Naive thymus-derived CD4-positive, alpha-beta T cell (primary cell): ENCODE data around the gene KRT71. TPM values are rescaled to one million over a fixed set of nuclear protein-coding genes. Genes with fewer than 3 reads are reported as not detected.
"Not testable (repeated sequence)": the region's sequence is repeated elsewhere in the genome, so short reads cannot be mapped to it uniquely, and the experiment has no call there.

Experiments
- ATAC-seq: fragments of 150-1000 bp; cut with Tn5 transposase; 2 replicates; pipeline ENCODE4 v1.10.0; 2021; ENCODE audit warnings: mild to moderate bottlenecking, moderate library complexity
- CTCF ChIA-PET: fragments of 350-600 bp; sonication (Branson Sonifier 250); formaldehyde crosslinking; loops from one replicate; lab custom pipeline; 2021; ENCODE audit warnings: antibody characterized with exemption; lab: Charles Lee
- POLR2A ChIA-PET: fragments of 350-600 bp; sonication (Branson Sonifier 250); formaldehyde crosslinking; loops from one replicate; lab custom pipeline; 2021; ENCODE audit warnings: antibody characterized with exemption, inconsistent platforms; lab: Charles Lee
- DNase-seq, 9 donors: peaks; one replicate each; pipeline versions ENCODE4 v3.0.0 to v3.0.0-alpha.2; 2020 to 2022; ENCODE audit warnings: mixed read lengths in 1 of 9
- H3K27ac ChIP-seq: one replicate; pipeline ENCODE4 v1.7.0; 2013; ENCODE audit warnings: mild to moderate bottlenecking, low read depth, low read length, moderate library complexity
- H3K27me3 ChIP-seq, 2 donors: one replicate each; pipeline ENCODE4 v1.7.0; 2013; ENCODE audit warnings: low read length in 2 of 2, mild to moderate bottlenecking in 2 of 2, moderate library complexity in 2 of 2; ENCODE audit not compliant: control insufficient read depth in 2 of 2, insufficient read depth in 2 of 2
- H3K36me3 ChIP-seq, 3 experiments: 1 replicate in 2 of 3; 2 replicates in 1 of 3; pipeline ENCODE4 v1.7.0; 2013; ENCODE audit warnings: low read length in 3 of 3, mild to moderate bottlenecking in 3 of 3, moderate library complexity in 1 of 3; ENCODE audit not compliant: insufficient read depth in 3 of 3, control insufficient read depth in 2 of 3
- H3K4me1 ChIP-seq, 2 donors: one replicate each; pipeline ENCODE4 v1.7.0; 2013; ENCODE audit warnings: low read length in 2 of 2, mild to moderate bottlenecking in 2 of 2, moderate library complexity in 1 of 2; ENCODE audit not compliant: control insufficient read depth in 2 of 2, insufficient read depth in 2 of 2
- H3K4me3 ChIP-seq: 2 replicates; pipeline ENCODE4 v1.7.0; 2013; ENCODE audit warnings: mild to moderate bottlenecking, low read length
- H3K9me3 ChIP-seq, 3 experiments: 1 replicate in 2 of 3; 2 replicates in 1 of 3; pipeline ENCODE4 v1.7.0; 2013; ENCODE audit warnings: low read length in 3 of 3; ENCODE audit not compliant: control insufficient read depth in 2 of 3
- H3K27ac Mint-ChIP-seq, 9 donors: one replicate each; pipeline ENCODE4 v1.8.0; 2020 to 2022; ENCODE audit warnings: mixed read lengths in 9 of 9, mild to moderate bottlenecking in 8 of 9, moderate library complexity in 5 of 9, inconsistent platforms in 2 of 9
- H3K27me3 Mint-ChIP-seq, 5 donors: one replicate each; pipeline ENCODE4 v1.8.0; 2021 to 2022; ENCODE audit warnings: mixed read lengths in 5 of 5, mild to moderate bottlenecking in 1 of 5
- H3K36me3 Mint-ChIP-seq, 5 donors: one replicate each; pipeline ENCODE4 v1.8.0; 2020 to 2022; ENCODE audit warnings: mixed read lengths in 5 of 5, mild to moderate bottlenecking in 3 of 5, inconsistent platforms in 1 of 5
- H3K4me1 Mint-ChIP-seq, 7 donors: one replicate each; pipeline ENCODE4 v1.8.0; 2020 to 2022; ENCODE audit warnings: mixed read lengths in 7 of 7, mild to moderate bottlenecking in 3 of 7, inconsistent platforms in 1 of 7
- H3K4me3 Mint-ChIP-seq, 10 donors: one replicate each; pipeline ENCODE4 v1.8.0; 2020 to 2022; ENCODE audit warnings: mild to moderate bottlenecking in 10 of 10, mixed read lengths in 10 of 10, moderate library complexity in 6 of 10, inconsistent platforms in 2 of 10
- H3K9me3 Mint-ChIP-seq, 11 donors: one replicate each; pipeline ENCODE4 v1.8.0; 2020 to 2022; ENCODE audit warnings: mixed read lengths in 11 of 11, mild to moderate bottlenecking in 4 of 11, inconsistent platforms in 1 of 11, moderate library complexity in 1 of 11
- intact Hi-C, 2 donors: fragments of 100-400 bp; cut with micrococcal nuclease; formaldehyde crosslinking; loops; one replicate each; pipeline ENCODE4 v1.15.1; 2023
- polyA plus RNA-seq, 2 donors: library from polyadenylated mRNA; unstranded; fragments of 300-500 nt; fragmentation: Illumina TruSeq; gene quantifications; one replicate each; pipeline ENCODE4 v1.2.3, GENCODE V29; 2021
- total RNA-seq, 6 experiments: library from RNA in 5 of 6; stranded (reverse) in 5 of 6; gene quantifications; 1 replicate in 5 of 6; 2 replicates in 1 of 6; pipeline ENCODE4 v1.2.3 and lab custom pipeline; 2021 to 2026

KRT71 gene
- total and polyA plus RNA-seq, 7 experiments from 2014 or later, result not detected

DNA sequence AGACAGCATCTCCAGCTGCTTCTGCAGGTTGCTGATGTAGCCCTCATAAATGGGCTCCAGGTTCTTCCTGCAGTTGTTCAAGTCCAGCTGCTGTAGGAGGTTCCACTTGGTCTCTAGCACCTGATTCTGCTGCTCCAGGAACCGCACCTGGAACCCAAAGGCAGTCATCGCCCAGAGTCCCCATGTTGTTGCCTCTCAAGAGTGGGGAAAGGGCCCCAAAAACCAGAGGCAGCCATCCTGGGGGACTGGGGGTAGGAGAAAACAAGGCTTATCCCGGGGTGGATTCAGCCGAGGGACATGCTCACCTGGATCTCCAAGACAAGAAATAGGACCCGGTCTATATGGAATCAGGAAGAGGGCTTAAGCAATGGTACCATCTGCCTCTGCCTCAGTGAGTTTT, 46.0 kb upstream of the KRT71 start:
- H3K4me1 ChIP-seq, result peaks cover 0 to 21% of the 10 kb centered on the region in 2 donors
- intact Hi-C loops, result no loop called here
- Mint-ChIP-seq H3K9me3 (peaks cover 0 to 1% (median 0%) of the 10 kb centered on the region in 11 donors), H3K4me1 (peaks cover 4 to 52% (median 40%) of the 10 kb centered on the region in 7 donors), H3K4me3 (no peak overlapping the region), H3K27me3 (peaks cover 0 to 43% (median 0%) of the 10 kb centered on the region in 5 donors), H3K27ac (peak overlapping the region in 3 of 9 donors; percentile 32 to 71 (median 67)), H3K36me3 (peaks cover 0 to 34% (median 9%) of the 10 kb centered on the region in 5 donors)
- no peaks in the 10 kb centered on the region for H3K36me3 ChIP-seq
- no peaks in the 10 kb centered on the region for H3K27me3 ChIP-seq
- ChIA-PET CTCF (interaction anchor here (1.9 kb wide), 1 partner anchor 12 kb away, joined by 7 read pairs; no protein-coding TSS in a partner anchor), POLR2A (interaction anchor here (1.0 to 2.3 kb wide), 3 partner anchors 9 to 11 kb away, joined by 3 to 10 read pairs (median 6); no protein-coding TSS in a partner anchor)
- no peak overlapping the region for H3K4me3 ChIP-seq
- ATAC-seq (no peak), DNase-seq (no peak)
- no peaks in the 10 kb centered on the region for H3K9me3 ChIP-seq
- no peak overlapping the region for H3K27ac ChIP-seq

DNA sequence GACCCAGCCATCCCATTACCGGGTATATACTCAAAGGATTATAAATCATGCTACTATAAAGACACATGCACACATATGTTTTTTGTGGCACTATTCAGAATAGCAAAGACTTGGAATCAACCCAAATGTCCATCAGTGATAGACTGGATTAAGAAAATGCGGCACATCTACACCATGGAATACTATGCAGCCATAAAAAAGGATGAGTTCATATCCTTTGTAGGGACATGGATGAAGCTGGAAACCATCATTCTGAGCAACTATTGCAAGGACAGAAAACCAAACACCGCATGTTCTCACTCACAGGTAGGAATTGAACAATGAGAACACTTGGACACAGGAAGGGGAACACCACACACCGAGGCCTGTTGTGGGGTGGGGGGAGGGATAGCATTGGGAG, 41.3 kb upstream of the KRT71 start:
- CTCF ChIA-PET, result interaction anchor here (0.9 to 14.0 kb wide), 3 partner anchors 8 to 276 kb away, joined by 4 to 163 read pairs (median 7); no protein-coding TSS in a partner anchor
- peaks cover 0 to 50% (median 8%) of the 10 kb centered on the region in 5 donors for H3K36me3 Mint-ChIP-seq
- H3K27ac ChIP-seq, H3K9me3 Mint-ChIP-seq, DNase-seq, H3K4me3 ChIP-seq, H3K9me3 ChIP-seq, H3K27me3 ChIP-seq, ATAC-seq, H3K36me3 ChIP-seq, H3K4me3 Mint-ChIP-seq, H3K27ac Mint-ChIP-seq, intact Hi-C loops, H3K4me1 ChIP-seq: not testable (repeated sequence)
- H3K27me3 Mint-ChIP-seq, result peaks cover 0 to 35% (median 0%) of the 10 kb centered on the region in 5 donors
- POLR2A ChIA-PET, result interaction anchor here (1.1 to 5.3 kb wide), 5 partner anchors 8 to 97 kb away, joined by 4 to 27 read pairs (median 5); no protein-coding TSS in a partner anchor
- peaks cover 2 to 47% (median 39%) of the 10 kb centered on the region in 7 donors for H3K4me1 Mint-ChIP-seq

DNA sequence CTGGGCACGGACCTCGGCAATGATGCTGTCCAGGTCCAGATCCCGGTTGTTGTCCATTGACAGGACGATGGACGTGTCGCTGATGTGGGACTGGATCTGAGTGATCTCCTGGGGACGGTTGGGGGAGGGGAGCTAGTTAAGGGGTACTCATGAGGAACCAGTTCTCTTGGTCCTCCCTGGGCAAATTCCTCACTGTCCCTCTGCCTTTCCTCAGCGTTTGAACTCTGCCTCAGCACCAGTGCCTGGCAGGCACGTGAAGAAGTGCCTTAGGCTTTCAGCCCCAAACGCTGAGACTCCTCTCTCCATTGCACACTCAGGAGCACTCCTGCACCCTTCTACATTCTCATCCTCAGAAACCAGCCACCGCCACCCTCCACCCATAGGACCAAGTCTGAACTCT, 38.6 kb upstream of the KRT71 start:
- no peak overlapping the region for H3K27ac ChIP-seq
- intact Hi-C loops, result no loop called here
- POLR2A ChIA-PET, result interaction anchor here (1.7 to 1.9 kb wide), 2 partner anchors 14 to 17 kb away, joined by 6 to 10 read pairs; no protein-coding TSS in a partner anchor
- Mint-ChIP-seq H3K4me3 (peak overlapping the region in 1 of 10 donors; percentile 26), H3K36me3 (peaks cover 0 to 40% (median 4%) of the 10 kb centered on the region in 5 donors), H3K27me3 (peaks cover 0 to 18% (median 0%) of the 10 kb centered on the region in 5 donors), H3K4me1 (peaks cover 8 to 61% (median 43%) of the 10 kb centered on the region in 7 donors), H3K9me3 (peaks cover 0 to 1% (median 0%) of the 10 kb centered on the region in 11 donors), H3K27ac (peak overlapping the region in 4 of 9 donors; percentile 39 to 75 (median 67))
- DNase-seq (no peak), ATAC-seq (no peak)
- H3K9me3 ChIP-seq, result no peaks in the 10 kb centered on the region
- peaks cover 0 to 24% of the 10 kb centered on the region in 2 donors for H3K4me1 ChIP-seq
- H3K27me3 ChIP-seq, result no peaks in the 10 kb centered on the region
- CTCF ChIA-PET, result interaction anchor here (0.6 to 14.0 kb wide), 3 partner anchors 19 to 286 kb away, joined by 3 to 163 read pairs (median 3); no protein-coding TSS in a partner anchor
- peaks cover 0 to 4% (median 0%) of the 10 kb centered on the region in 3 experiments for H3K36me3 ChIP-seq
- no peak overlapping the region for H3K4me3 ChIP-seq

DNA sequence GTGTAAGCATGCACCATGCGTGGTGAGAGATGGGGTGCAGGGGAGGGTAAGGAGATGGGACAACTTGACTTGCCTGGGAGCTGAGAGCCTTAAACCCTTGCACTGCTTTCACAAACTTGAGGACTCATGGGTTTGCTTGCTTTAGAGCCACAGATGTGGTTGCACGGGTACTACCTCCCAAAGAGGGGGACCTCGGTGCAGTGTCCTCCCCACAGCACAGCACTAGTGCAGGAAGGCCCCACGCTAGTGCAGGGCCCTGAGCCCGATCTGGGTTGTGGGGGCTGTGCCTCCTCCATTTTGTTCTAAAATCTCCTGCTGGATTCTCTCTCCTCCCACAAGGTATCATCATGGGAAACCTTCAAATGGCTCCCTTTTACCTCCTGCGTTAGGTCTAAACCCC, 37.1 kb upstream of the KRT71 start:
- no peak overlapping the region for H3K4me3 ChIP-seq
- ChIA-PET POLR2A (interaction anchor here (1.2 to 6.9 kb wide), 6 partner anchors 12 to 278 kb away, joined by 5 to 51 read pairs (median 7); partner anchors contain the start of genes KRT72 and KRT73), CTCF (interaction anchor here (0.5 to 20.3 kb wide), 7 partner anchors 15 to 394 kb away, joined by 3 to 731 read pairs (median 5); no protein-coding TSS in a partner anchor)
- H3K4me1 ChIP-seq, result peaks cover 0 to 39% of the 10 kb centered on the region in 2 donors
- H3K9me3 Mint-ChIP-seq, result peaks cover 0 to 1% (median 0%) of the 10 kb centered on the region in 11 donors
- H3K27ac Mint-ChIP-seq, result peak overlapping the region in 6 of 9 donors; percentile 40 to 87 (median 68)
- H3K27me3 ChIP-seq, result no peaks in the 10 kb centered on the region
- H3K4me1 Mint-ChIP-seq, result peaks cover 23 to 76% (median 58%) of the 10 kb centered on the region in 7 donors
- peaks cover 0 to 10% (median 0%) of the 10 kb centered on the region in 5 donors for H3K27me3 Mint-ChIP-seq
- DNase-seq, result no peak
- intact Hi-C loops, result no loop called here
- ATAC-seq, result no peak
- peaks cover 0 to 35% (median 4%) of the 10 kb centered on the region in 5 donors for H3K36me3 Mint-ChIP-seq
- H3K27ac ChIP-seq, result no peak overlapping the region
- H3K36me3 ChIP-seq, result peaks cover 0 to 4% (median 0%) of the 10 kb centered on the region in 3 experiments
- no peaks in the 10 kb centered on the region for H3K9me3 ChIP-seq
- no peak overlapping the region for H3K4me3 Mint-ChIP-seq

DNA sequence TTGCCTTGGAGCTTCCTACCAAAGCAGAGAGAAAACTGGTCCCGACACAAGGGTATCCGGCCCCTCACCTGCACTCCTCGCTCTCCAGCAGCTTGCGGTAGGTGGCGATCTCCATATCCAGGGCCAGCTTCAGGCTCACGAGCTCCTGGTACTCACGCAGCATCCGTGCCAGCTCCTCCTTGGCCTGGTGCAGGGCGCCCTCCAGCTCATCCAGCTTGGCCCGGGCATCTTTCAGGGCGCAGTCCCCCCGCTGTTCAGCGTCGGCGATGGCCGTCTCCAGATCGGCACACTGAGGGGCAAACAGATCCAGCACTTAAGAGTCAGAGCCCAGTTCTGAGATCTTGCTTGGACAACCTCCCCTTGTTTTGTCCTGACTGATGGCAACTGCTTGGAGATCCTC, 34.6 kb upstream of the KRT71 start:
- H3K4me3 Mint-ChIP-seq, result peak overlapping the region in 5 of 10 donors; percentile 4 to 67 (median 35)
- intact Hi-C loops, result loop anchor here (5.0 to 10.0 kb wide), 3 partner anchors 45 to 197 kb away; partner anchors contain the start of gene KRT1 (in 1 of the 2)
- peaks cover 37 to 88% (median 73%) of the 10 kb centered on the region in 7 donors for H3K4me1 Mint-ChIP-seq
- H3K27ac ChIP-seq, result no peak overlapping the region
- ATAC-seq (no peak), DNase-seq (no peak)
- H3K9me3 Mint-ChIP-seq, result peaks cover 0 to 1% (median 0%) of the 10 kb centered on the region in 11 donors
- H3K27me3 ChIP-seq, result no peaks in the 10 kb centered on the region
- H3K36me3 ChIP-seq, result peaks cover 0 to 4% (median 0%) of the 10 kb centered on the region in 3 experiments
- no peak overlapping the region for H3K4me3 ChIP-seq
- H3K27ac Mint-ChIP-seq, result peak overlapping the region in 8 of 9 donors; percentile 27 to 97 (median 94)
- peaks cover 0 to 57% of the 10 kb centered on the region in 2 donors for H3K4me1 ChIP-seq
- POLR2A ChIA-PET, result interaction anchor here (1.0 to 6.9 kb wide), 5 partner anchors 8 to 59 kb away, joined by 3 to 112 read pairs (median 15); partner anchors contain the start of gene KRT73
- CTCF ChIA-PET, result interaction anchor here (0.6 to 20.3 kb wide), 5 partner anchors 19 to 288 kb away, joined by 3 to 731 read pairs (median 8); no protein-coding TSS in a partner anchor
- peaks cover 0 to 28% (median 4%) of the 10 kb centered on the region in 5 donors for H3K36me3 Mint-ChIP-seq
- no peaks in the 10 kb centered on the region for H3K9me3 ChIP-seq
- H3K27me3 Mint-ChIP-seq, result peaks cover 0 to 1% (median 0%) of the 10 kb centered on the region in 5 donors

DNA sequence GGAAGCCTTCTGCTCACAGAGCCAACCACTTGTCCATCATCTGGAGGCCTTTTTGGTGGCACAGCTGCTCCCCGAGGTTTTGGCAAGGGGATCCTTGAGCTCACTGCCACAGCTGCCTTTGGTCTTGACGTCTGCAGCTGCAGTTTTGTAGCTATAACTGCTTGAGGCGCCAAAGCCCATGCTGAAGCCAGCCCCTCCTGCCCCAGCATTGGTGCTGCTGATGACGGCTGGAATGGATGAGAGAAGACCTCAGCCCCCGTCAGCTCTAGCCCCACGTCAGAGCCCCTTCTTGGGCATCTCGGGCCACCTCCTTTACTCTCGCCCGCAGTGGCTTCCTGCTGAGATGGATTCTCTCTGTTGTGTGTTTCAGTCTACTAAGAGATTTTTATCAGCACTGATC, 33.0 kb upstream of the KRT71 start:
- ChIA-PET CTCF (interaction anchor here (0.6 to 20.3 kb wide), 39 partner anchors 9 to 394 kb away, joined by 3 to 731 read pairs (median 4); partner anchors contain the start of gene KRT73), POLR2A (interaction anchor here (0.7 to 6.9 kb wide), 23 partner anchors 9 to 293 kb away, joined by 3 to 112 read pairs (median 5); partner anchors contain the start of gene KRT73)
- Mint-ChIP-seq H3K36me3 (peaks cover 0 to 15% (median 0%) of the 10 kb centered on the region in 5 donors), H3K9me3 (peaks cover 0 to 1% (median 0%) of the 10 kb centered on the region in 11 donors), H3K27me3 (peaks cover 0 to 4% (median 0%) of the 10 kb centered on the region in 5 donors), H3K4me1 (peaks cover 37 to 78% (median 61%) of the 10 kb centered on the region in 7 donors), H3K4me3 (peak overlapping the region; percentile 9 to 76 (median 54)), H3K27ac (peak overlapping the region; percentile 40 to 97 (median 94))
- no peaks in the 10 kb centered on the region for H3K27me3 ChIP-seq
- peak; percentile 95 for ATAC-seq
- peaks cover 0 to under 1% (median 0%) of the 10 kb centered on the region in 3 experiments for H3K36me3 ChIP-seq
- H3K4me3 ChIP-seq, result peak overlapping the region; percentile 25
- peak; percentile 31 to 97 (median 91) for DNase-seq
- H3K27ac ChIP-seq, result peak overlapping the region; percentile 79
- peaks cover 0 to 55% of the 10 kb centered on the region in 2 donors for H3K4me1 ChIP-seq
- no peaks in the 10 kb centered on the region for H3K9me3 ChIP-seq
- intact Hi-C loops, result loop anchor here (1.0 to 10.0 kb wide), 9 partner anchors 24 to 199 kb away; partner anchors contain the start of gene KRT1 (in 1 of the 2)
